Endothelial cell (in vitro differentiated cells): ENCODE data around the gene COMMD1. TPM values are rescaled to one million over a fixed set of nuclear protein-coding genes. Genes with fewer than 3 reads are reported as not detected.

Experiments
- DNase-seq: peaks from one replicate; pipeline ENCODE4 v3.0.0; 2021; ENCODE audit warnings: low spot score
- H3K27ac Mint-ChIP-seq: one replicate; pipeline ENCODE4 v1.8.0; 2021; ENCODE audit warnings: mixed read lengths, inconsistent platforms; ENCODE audit not compliant: unreplicated experiment
- H3K27me3 Mint-ChIP-seq: one replicate; pipeline ENCODE4 v1.8.0; 2021; ENCODE audit warnings: mild to moderate bottlenecking, moderate library complexity, mixed read lengths, inconsistent platforms; ENCODE audit not compliant: unreplicated experiment
- H3K36me3 Mint-ChIP-seq: one replicate; pipeline ENCODE4 v1.8.0; 2021; ENCODE audit warnings: mild to moderate bottlenecking, low read depth, mixed read lengths, inconsistent platforms; ENCODE audit not compliant: unreplicated experiment
- H3K4me1 Mint-ChIP-seq: one replicate; pipeline ENCODE4 v1.8.0; 2021; ENCODE audit warnings: mild to moderate bottlenecking, mixed read lengths, inconsistent platforms; ENCODE audit not compliant: unreplicated experiment
- H3K4me3 Mint-ChIP-seq: one replicate; pipeline ENCODE4 v1.8.0; 2021; ENCODE audit warnings: mild to moderate bottlenecking, mixed read lengths, inconsistent platforms; ENCODE audit not compliant: unreplicated experiment
- H3K9me3 Mint-ChIP-seq: one replicate; pipeline ENCODE4 v1.8.0; 2021; ENCODE audit warnings: mixed read lengths, inconsistent platforms; ENCODE audit not compliant: unreplicated experiment
- total RNA-seq: library from RNA; stranded (reverse); fragmentation: NEBNext Ultra II Directional; extraction: Animal tissue kit (Norgen Biotek cat#: 25700); gene quantifications from one replicate; pipeline ENCODE4 v1.2.1, GENCODE V29; 2021; ENCODE audit not compliant: unreplicated experiment
- TF ChIP-seq, protein P1 (sequence below): fragments of 200-600 bp; sonication (generic); IDR thresholded peaks from one replicate; pipeline ENCODE4 v1.5.0; 2021; ENCODE audit warnings: antibody characterized with exemption; ENCODE audit not compliant: unreplicated experiment

The COMMD1 gene
- total RNA-seq, 1 donor from 2014 or later, result 39.4 TPM

DNA sequence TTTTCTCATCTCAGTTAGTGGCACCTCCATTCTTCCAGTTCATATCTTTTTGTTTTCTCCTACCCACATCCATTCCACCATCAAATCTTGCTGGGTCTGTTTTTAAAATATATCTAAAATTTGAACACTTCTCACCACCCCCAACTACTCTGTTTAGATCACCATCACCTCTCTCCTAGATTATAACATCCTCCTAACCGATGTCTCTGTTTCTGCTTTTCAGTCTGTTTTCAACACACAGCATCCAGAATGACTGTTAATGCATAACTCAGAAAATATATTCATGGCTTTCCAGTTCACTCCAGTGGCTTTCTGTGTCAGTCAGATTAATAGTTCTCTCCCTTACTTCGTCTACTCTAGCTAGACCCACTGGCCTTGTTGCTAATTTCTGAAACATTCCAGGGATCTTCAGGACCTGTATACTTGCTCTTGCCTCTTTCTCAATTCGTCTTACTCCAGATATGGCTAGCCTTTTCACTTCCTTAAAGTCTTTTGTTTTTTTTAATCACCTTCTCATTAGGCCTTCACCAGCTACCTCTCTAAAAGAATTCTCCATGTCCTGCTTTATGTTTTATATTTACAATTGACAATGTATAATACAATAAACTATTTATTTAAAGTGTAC lies 105.3 kb downstream of the COMMD1 start:
- Mint-ChIP-seq H3K27ac (no peak overlapping the region), H3K27me3 (no peaks in the 10 kb centered on the region), H3K4me3 (no peak overlapping the region), H3K4me1 (no peaks in the 10 kb centered on the region), H3K9me3 (no peaks in the 10 kb centered on the region), H3K36me3 (no peaks in the 10 kb centered on the region)
- TF ChIP-seq, protein P1, sequence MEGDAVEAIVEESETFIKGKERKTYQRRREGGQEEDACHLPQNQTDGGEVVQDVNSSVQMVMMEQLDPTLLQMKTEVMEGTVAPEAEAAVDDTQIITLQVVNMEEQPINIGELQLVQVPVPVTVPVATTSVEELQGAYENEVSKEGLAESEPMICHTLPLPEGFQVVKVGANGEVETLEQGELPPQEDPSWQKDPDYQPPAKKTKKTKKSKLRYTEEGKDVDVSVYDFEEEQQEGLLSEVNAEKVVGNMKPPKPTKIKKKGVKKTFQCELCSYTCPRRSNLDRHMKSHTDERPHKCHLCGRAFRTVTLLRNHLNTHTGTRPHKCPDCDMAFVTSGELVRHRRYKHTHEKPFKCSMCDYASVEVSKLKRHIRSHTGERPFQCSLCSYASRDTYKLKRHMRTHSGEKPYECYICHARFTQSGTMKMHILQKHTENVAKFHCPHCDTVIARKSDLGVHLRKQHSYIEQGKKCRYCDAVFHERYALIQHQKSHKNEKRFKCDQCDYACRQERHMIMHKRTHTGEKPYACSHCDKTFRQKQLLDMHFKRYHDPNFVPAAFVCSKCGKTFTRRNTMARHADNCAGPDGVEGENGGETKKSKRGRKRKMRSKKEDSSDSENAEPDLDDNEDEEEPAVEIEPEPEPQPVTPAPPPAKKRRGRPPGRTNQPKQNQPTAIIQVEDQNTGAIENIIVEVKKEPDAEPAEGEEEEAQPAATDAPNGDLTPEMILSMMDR, result no peak
- DNase-seq, result no peak

DNA sequence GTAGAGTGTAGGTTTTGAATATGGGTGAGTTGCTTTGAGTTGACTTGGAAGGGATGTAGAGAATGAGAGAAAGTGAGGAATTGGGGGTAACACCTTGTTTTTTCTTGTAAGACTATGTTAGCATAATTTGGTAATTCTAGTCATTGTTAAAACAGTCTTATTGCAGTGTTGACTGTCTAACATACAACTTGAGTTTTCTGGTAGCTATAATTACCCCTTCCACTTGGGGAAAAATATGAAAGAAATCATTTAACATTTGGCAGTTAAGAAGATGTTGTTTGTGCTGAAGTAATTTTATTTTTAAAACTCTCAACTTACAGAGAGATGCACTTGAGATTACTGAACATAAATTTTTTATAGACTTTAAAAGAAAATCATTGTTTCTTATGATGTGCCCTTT lies 108.2 kb downstream of the COMMD1 start:
- H3K27ac Mint-ChIP-seq, result no peak overlapping the region
- no peaks in the 10 kb centered on the region for H3K9me3 Mint-ChIP-seq
- TF ChIP-seq, protein P1, result no peak
- no peaks in the 10 kb centered on the region for H3K27me3 Mint-ChIP-seq
- DNase-seq, result no peak
- H3K36me3 Mint-ChIP-seq, result no peaks in the 10 kb centered on the region
- H3K4me1 Mint-ChIP-seq, result no peaks in the 10 kb centered on the region
- no peak overlapping the region for H3K4me3 Mint-ChIP-seq

DNA sequence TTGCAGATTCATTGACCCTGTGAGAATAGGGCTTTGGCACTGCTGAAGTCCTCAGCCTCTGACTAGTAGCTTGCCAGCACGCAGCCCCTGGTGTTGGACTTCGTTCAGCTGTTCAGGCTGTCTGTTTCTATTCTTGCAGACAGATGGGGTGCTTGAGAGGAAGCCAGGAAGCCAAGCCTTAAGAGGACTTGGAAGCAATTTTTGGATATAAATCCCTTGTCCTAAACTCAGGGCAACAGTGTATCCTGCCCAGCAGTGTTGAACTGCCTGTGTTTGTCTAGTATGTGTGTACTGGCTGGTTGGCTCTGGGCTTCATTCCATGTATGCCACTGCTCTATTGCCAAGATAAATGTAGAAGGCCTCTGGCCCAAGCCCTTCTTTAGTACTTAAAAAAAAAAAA lies 108.6 kb downstream of the COMMD1 start:
- DNase-seq, result no peak
- no peaks in the 10 kb centered on the region for H3K9me3 Mint-ChIP-seq
- H3K4me1 Mint-ChIP-seq, result no peaks in the 10 kb centered on the region
- no peaks in the 10 kb centered on the region for H3K27me3 Mint-ChIP-seq
- H3K27ac Mint-ChIP-seq, result no peak overlapping the region
- no peaks in the 10 kb centered on the region for H3K36me3 Mint-ChIP-seq
- TF ChIP-seq, protein P1, result no peak
- no peak overlapping the region for H3K4me3 Mint-ChIP-seq

DNA sequence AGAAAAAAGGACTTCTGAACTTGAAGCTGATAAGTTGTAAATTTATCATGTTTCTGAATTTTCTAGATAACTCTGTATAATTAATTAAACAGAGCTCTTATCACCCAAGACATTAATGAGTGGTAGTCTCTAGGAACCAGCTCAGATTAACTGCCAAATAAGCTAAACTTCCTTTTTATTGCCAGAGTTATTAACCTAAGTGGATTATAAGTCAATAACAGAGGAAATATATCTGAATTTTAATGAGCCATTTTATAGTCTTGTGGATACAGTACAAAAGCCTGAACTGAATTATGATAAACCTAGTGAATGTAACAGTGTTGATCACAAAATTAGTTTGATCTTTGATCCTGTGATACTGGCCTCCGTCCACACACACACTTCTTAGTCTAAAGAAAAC lies 111.5 kb downstream of the COMMD1 start:
- DNase-seq, result no peak
- TF ChIP-seq, protein P1, result no peak
- Mint-ChIP-seq H3K4me3 (no peak overlapping the region), H3K9me3 (no peaks in the 10 kb centered on the region), H3K4me1 (no peaks in the 10 kb centered on the region), H3K27ac (no peak overlapping the region), H3K36me3 (no peaks in the 10 kb centered on the region), H3K27me3 (no peaks in the 10 kb centered on the region)

DNA sequence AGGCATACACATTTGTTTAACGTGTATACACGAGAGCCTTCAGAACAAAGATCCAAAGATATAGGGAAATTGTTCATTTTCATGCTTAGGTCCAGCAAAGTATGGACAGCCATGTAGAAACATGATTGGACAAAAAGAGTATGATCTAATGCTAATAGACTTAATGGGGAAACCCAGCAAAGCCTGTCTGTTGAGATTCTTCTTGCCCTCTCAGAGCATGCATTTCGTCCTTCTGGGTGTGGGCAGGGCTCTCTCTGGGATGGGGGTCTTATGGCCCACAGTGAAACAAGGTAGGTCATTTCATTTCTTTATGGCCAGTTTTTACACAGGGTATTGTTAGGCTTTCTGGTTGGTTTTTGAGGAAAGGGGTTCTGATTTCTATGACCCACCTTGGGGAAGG lies 124.4 kb downstream of the COMMD1 start:
- H3K27ac Mint-ChIP-seq, result no peak overlapping the region
- TF ChIP-seq, protein P1, result no peak
- no peaks in the 10 kb centered on the region for H3K4me1 Mint-ChIP-seq
- H3K36me3 Mint-ChIP-seq, result no peaks in the 10 kb centered on the region
- H3K4me3 Mint-ChIP-seq, result no peak overlapping the region
- H3K9me3 Mint-ChIP-seq, result no peaks in the 10 kb centered on the region
- no peaks in the 10 kb centered on the region for H3K27me3 Mint-ChIP-seq
- DNase-seq, result no peak
